Astrocyte of the cerebellum (primary cell): Measurements from ENCODE around the gene KLHL6.

Experiments
- DNase-seq: peaks from one replicate; pipeline ENCODE4 v3.0.0-alpha.2; 2011; ENCODE audit warnings: low read depth
- H3K4me3 ChIP-seq: 2 replicates; pipeline ENCODE4 v1.5.1; 2011; ENCODE audit warnings: mild to moderate bottlenecking, low read depth, low read length, moderate library complexity
- in situ Hi-C: cut with HindIII; loops from 2 replicates; pipeline ENCODE4 v1.10.0; 2017; ENCODE audit warnings: low sequenced_read_pairs
- TF ChIP-seq, protein P1 (sequence below): IDR thresholded peaks from 2 replicates; pipeline ENCODE4 v1.5.1; 2012; ENCODE audit warnings: low read length, low read depth, moderate library complexity, mild to moderate bottlenecking; ENCODE audit errors: missing control alignments

The KLHL6 gene

GRCh38 chr3:183500981-183501704 lies 54.4 kb downstream of the KLHL6 start:
- DNase-seq, result no peak
- in situ Hi-C loops, result no loop called here
- no peak overlapping the region for H3K4me3 ChIP-seq
- TF ChIP-seq, protein P1, sequence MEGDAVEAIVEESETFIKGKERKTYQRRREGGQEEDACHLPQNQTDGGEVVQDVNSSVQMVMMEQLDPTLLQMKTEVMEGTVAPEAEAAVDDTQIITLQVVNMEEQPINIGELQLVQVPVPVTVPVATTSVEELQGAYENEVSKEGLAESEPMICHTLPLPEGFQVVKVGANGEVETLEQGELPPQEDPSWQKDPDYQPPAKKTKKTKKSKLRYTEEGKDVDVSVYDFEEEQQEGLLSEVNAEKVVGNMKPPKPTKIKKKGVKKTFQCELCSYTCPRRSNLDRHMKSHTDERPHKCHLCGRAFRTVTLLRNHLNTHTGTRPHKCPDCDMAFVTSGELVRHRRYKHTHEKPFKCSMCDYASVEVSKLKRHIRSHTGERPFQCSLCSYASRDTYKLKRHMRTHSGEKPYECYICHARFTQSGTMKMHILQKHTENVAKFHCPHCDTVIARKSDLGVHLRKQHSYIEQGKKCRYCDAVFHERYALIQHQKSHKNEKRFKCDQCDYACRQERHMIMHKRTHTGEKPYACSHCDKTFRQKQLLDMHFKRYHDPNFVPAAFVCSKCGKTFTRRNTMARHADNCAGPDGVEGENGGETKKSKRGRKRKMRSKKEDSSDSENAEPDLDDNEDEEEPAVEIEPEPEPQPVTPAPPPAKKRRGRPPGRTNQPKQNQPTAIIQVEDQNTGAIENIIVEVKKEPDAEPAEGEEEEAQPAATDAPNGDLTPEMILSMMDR, result no peak

DNA sequence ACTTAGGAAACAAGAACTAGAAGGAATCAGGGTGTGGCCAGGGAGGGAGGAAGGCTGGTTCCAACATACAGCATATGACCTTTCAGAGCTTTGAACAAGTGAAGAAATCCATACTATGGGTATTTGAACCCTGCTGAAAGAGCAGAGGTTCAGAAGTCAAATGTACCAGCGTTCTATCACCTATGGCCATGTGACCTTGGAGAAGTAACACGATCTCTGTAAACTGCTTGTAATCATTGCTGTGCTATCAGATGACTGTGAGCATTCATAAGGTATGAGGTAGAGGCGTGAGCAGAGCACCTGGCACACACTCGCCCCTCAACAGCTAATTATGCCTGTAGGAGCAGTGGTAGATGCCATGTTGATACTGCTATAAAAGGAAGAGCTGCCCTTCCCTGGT lies 55.2 kb downstream of the KLHL6 start:
- in situ Hi-C loops, result no loop called here
- TF ChIP-seq, protein P1, result no peak
- DNase-seq, result no peak
- no peak overlapping the region for H3K4me3 ChIP-seq

GRCh38 chr3:183498634-183499033 lies 56.9 kb downstream of the KLHL6 start:
- no peak for DNase-seq
- TF ChIP-seq, protein P1, result no peak
- in situ Hi-C loops, result no loop called here
- no peak overlapping the region for H3K4me3 ChIP-seq

DNA sequence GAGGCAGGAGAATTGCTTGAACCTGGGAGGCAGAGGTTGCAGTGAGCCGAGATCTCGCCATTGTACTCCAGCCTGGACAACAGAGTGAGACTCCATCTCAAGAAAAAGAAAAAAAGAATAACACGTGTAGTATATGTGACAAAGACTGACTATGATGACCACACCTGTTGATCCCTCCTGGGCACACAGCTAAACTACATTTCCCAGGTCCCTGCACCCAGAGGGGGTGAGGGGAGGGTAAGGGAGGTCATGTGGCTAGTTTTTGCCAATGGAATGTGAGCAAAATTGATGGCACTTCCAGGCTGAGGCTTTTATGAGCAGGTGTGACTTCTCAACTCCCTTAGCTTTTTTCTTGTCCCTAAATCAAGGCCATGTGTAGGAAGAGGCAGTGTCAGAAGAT lies 58.2 kb downstream of the KLHL6 start:
- TF ChIP-seq, protein P1, result no peak
- in situ Hi-C loops, result no loop called here
- no peak for DNase-seq
- H3K4me3 ChIP-seq, result no peak overlapping the region

DNA sequence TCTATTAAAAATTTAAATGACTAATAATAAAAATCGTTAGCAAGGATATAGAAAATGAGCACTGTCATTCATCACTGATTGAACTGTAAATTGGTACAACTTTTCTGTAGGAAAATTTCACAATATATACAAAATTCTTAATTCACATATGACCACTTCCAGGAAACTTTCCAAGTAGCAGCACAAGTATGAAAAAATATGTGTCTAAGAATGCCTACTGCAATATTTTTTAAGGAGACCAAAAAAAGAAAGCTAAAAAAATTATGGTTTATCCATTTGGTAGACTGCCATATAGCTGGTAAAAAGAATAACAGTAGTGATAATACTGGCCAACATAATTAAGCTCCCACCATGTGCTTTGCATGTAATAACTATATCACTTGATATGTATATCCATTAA lies 59.2 kb downstream of the KLHL6 start:
- DNase-seq, result no peak
- TF ChIP-seq, protein P1, result no peak
- H3K4me3 ChIP-seq, result no peak overlapping the region
- in situ Hi-C loops, result no loop called here

- DNase-seq, result no peak
- TF ChIP-seq, protein P1, result no peak
- in situ Hi-C loops, result no loop called here
- no peak overlapping the region for H3K4me3 ChIP-seq
These were observed 61.2 kb downstream of the KLHL6 start for GRCh38 chr3:183494341-183494740.
